Left ventricle myocardium inferior (tissue), 1 donor: ENCODE results near the gene CYP4F11. TPM values are rescaled to one million over a fixed set of nuclear protein-coding genes. Genes with fewer than 3 reads are reported as not detected.
A peak's percentile ranks its signal among the peaks of the same experiment; 100 is the strongest.
"Not testable (repeated sequence)": the region's sequence is repeated elsewhere in the genome, so short reads cannot be mapped to it uniquely, and the experiment has no call there.

Source experiments
- DNase-seq: peaks from one replicate; pipeline ENCODE4 v3.0.0-alpha.2; 2020
- H3K27ac ChIP-seq: fragments of 200-600 bp; replicated peaks from 2 replicates; pipeline ENCODE4 v1.8.0; 2021
- H3K27me3 ChIP-seq: fragments of 200-600 bp; 2 replicates; pipeline ENCODE4 v1.8.0; 2021; ENCODE audit warnings: low read depth
- H3K36me3 ChIP-seq: fragments of 200-600 bp; 2 replicates; pipeline ENCODE4 v1.8.0; 2021
- H3K4me1 ChIP-seq: fragments of 200-600 bp; 2 replicates; pipeline ENCODE4 v1.8.0; 2021
- H3K4me3 ChIP-seq: fragments of 200-600 bp; 2 replicates; pipeline ENCODE4 v1.8.0; 2021; ENCODE audit warnings: mild to moderate bottlenecking, moderate library complexity
- H3K9me3 ChIP-seq: fragments of 200-600 bp; replicated peaks from 2 replicates; pipeline ENCODE4 v1.8.0; 2021
- intact Hi-C: fragments of 100-400 bp; cut with micrococcal nuclease; formaldehyde crosslinking; loops from one replicate; pipeline ENCODE4 v1.11.0; 2022
- total RNA-seq: library from RNA; stranded (reverse); fragmentation: NEBNext Ultra II Directional; extraction: Animal tissue kit (Norgen Biotek cat#: 25700); gene quantifications from one replicate; pipeline ENCODE4 v1.2.1, GENCODE V29; 2021
- TF ChIP-seq, protein P1 (sequence below): fragments of 200-600 bp; IDR thresholded peaks from 2 replicates; pipeline ENCODE4 v1.8.0; 2021; ENCODE audit warnings: antibody characterized with exemption, mild to moderate bottlenecking, borderline replicate concordance
- donor health status: DM: no; HTN: yes; CAD: no; lungs with severe emphysema.

CYP4F11 gene
- total RNA-seq, 1 donor from 2014 or later: 0.82 TPM

DNA sequence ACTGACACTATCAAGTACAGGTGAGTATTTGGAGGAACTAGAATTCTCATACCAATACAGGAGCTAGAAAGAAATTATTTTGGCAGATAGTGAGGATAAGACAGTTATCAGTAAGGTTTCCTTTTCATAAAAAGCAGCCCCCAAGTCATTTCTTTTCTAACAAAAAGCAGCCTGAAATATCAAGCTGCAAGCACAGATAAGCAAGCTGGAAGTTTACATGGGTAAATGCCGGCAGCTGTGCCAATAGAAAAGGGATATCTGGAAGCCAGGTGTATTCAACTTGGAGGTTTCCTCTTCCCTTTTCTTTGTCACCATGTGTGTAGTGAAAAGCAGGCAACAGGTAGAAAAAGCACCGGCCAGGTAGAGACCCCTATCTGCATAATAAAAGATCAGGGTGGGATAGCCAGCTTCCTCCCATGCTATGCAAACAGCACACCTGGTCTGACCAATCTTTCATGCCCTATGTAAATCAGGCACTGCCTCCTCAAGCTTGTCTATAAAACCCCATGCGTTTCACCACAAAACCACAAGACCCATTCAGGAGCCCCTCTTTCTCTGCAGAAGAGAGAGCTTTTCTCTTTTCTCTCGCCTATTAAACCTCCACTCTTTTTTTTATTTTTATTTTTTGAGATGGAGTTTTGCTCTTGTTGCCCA lies 59.4 kb downstream of the CYP4F11 start:
- Histone ChIP-seq H3K4me3 (no peak overlapping the region), H3K27me3 (peaks cover 99% of the 10 kb centered on the region), H3K9me3 (no peaks in the 10 kb centered on the region), H3K27ac (no peak overlapping the region), H3K4me1 (no peaks in the 10 kb centered on the region), H3K36me3 (no peaks in the 10 kb centered on the region)
- intact Hi-C loops: no loop called here
- TF ChIP-seq, protein P1, sequence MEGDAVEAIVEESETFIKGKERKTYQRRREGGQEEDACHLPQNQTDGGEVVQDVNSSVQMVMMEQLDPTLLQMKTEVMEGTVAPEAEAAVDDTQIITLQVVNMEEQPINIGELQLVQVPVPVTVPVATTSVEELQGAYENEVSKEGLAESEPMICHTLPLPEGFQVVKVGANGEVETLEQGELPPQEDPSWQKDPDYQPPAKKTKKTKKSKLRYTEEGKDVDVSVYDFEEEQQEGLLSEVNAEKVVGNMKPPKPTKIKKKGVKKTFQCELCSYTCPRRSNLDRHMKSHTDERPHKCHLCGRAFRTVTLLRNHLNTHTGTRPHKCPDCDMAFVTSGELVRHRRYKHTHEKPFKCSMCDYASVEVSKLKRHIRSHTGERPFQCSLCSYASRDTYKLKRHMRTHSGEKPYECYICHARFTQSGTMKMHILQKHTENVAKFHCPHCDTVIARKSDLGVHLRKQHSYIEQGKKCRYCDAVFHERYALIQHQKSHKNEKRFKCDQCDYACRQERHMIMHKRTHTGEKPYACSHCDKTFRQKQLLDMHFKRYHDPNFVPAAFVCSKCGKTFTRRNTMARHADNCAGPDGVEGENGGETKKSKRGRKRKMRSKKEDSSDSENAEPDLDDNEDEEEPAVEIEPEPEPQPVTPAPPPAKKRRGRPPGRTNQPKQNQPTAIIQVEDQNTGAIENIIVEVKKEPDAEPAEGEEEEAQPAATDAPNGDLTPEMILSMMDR: no peak
- no peak for DNase-seq

DNA sequence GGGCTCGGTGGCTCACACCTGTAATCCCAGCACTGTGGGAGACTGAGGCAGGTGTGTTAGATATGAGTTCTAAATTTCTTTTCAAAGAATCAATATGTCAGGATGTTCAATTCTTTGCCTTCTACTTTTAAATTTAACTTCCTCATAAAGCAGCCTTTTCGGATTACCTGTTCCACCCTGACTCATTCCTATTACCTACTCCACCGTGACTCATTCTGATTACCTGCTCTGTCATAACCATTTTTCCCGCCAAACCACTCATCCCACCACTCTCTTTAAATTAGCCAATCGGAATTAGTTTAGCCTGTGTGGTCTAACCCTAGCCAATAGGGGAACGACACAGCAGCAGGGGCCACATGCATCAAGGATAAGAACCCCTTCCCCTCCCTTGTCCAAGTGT lies 60.6 kb downstream of the CYP4F11 start:
- H3K4me1 ChIP-seq, H3K27ac ChIP-seq, intact Hi-C loops, H3K4me3 ChIP-seq, H3K36me3 ChIP-seq, DNase-seq, H3K9me3 ChIP-seq: not testable (repeated sequence)
- H3K27me3 ChIP-seq: peaks cover 89% of the 10 kb centered on the region

DNA sequence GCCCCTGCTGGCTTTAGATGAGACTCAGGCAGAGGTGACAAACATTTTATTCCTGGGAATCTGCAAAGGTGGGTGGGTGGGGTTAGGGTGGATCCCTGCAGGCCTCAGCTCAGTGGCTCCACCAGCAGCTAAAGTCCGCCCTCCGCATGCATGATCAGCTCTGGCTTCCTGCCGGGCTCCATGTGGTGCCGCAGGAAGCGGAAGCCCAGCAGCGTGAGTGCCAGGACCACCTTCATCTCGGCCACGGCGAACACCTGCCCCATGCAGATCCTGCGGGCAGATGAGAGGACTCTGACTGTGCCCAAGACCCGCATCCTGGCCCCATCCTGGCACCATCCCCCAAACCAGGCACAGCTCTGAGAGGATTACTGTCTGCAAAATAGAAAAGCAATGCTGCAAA lies 62.8 kb downstream of the CYP4F11 start:
- H3K27me3 ChIP-seq: peaks cover 67% of the 10 kb centered on the region

DNA sequence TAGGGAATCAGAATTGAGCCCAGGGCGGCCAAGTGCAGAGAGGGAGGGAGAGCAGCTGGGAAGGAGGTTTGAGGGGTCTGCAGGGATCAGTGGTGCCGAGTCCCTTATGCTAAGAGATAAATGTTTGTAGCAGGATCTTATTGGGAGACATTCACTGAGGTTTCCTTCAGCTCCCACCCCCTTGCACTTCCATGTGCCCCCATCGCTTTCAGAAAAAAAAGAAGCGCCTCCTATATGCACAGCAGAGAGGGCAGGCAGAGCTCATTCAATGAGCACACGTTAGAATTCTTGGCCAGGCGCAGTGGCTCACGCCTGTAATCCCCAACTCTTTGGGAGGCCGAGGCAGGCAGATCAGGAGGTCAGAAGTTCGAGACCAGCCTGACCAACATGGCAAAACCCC lies 64.5 kb downstream of the CYP4F11 start:
- H3K4me1 ChIP-seq: no peaks in the 10 kb centered on the region
- TF ChIP-seq, protein P1: no peak
- no peaks in the 10 kb centered on the region for H3K36me3 ChIP-seq
- no peak overlapping the region for H3K27ac ChIP-seq
- no peak overlapping the region for H3K4me3 ChIP-seq
- intact Hi-C loops: no loop called here
- peaks cover 53% of the 10 kb centered on the region for H3K27me3 ChIP-seq
- H3K9me3 ChIP-seq: no peaks in the 10 kb centered on the region
- DNase-seq: no peak

More for the DNA sequence above, 62.8 kb downstream of the CYP4F11 start:
- Histone ChIP-seq H3K27ac (no peak overlapping the region), H3K9me3 (no peaks in the 10 kb centered on the region), H3K4me1 (no peaks in the 10 kb centered on the region), H3K36me3 (no peaks in the 10 kb centered on the region), H3K4me3 (no peak overlapping the region)
- intact Hi-C loops: no loop called here
- TF ChIP-seq, protein P1: no peak
- no peak for DNase-seq

DNA sequence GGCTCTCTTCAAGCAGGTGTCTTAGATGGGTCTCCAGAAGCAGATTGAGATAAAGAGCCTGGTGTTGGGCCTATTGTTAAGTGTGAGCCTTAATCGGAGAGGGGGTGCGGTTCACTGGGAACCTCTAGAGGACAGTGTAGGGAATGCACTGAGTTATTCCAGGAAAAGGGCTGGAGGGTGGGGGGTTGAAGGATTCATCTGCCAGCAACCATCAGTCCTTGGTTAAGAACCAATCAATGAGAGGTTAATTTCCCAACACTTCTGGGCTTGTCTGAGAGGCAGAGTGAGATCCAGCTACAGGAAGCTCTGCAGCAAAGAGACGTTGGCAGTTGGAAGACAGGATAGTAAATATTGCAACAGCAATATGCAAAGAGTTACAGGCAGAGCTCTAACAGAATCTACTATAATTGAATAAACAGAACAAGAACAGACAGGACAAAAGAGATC lies 65.2 kb downstream of the CYP4F11 start:
- intact Hi-C loops: no loop called here
- H3K27me3 ChIP-seq: peaks cover 53% of the 10 kb centered on the region

DNA sequence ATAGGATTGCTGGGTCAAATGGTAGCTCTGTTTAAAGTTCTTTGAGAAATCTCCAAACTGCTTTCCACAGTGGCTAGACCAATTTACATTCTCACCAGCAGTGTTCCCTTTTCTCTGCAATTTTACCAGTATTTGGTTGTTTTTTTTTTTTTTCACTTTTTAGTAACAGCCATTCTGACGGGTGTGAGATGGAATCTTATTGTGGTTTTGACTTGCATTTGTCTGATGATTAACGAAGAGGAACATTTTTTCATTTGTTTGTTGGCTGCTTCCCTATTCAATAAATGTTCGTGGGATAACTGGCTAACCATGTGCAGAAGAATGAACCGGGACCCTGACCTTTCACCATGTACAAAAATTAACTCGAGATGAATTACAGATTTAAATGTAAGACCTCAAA lies 67.7 kb downstream of the CYP4F11 start:
- Histone ChIP-seq H3K27ac (no peak overlapping the region), H3K4me3 (no peak overlapping the region), H3K27me3 (peaks cover 50% of the 10 kb centered on the region), H3K9me3 (no peaks in the 10 kb centered on the region), H3K36me3 (no peaks in the 10 kb centered on the region), H3K4me1 (no peaks in the 10 kb centered on the region)
- DNase-seq: no peak
- intact Hi-C loops: no loop called here
- TF ChIP-seq, protein P1: no peak

More for the DNA sequence above, 65.2 kb downstream of the CYP4F11 start:
- H3K36me3 ChIP-seq: no peaks in the 10 kb centered on the region
- no peaks in the 10 kb centered on the region for H3K4me1 ChIP-seq
- H3K4me3 ChIP-seq: no peak overlapping the region
- no peak overlapping the region for H3K27ac ChIP-seq
- no peak for DNase-seq
- TF ChIP-seq, protein P1: peak; percentile 69
- H3K9me3 ChIP-seq: no peaks in the 10 kb centered on the region
